ENCODE data around the gene GINS2. TPM values are rescaled to one million over a fixed set of nuclear protein-coding genes. Genes with fewer than 3 reads are reported as not detected.

The GINS2 gene
- total RNA-seq, 4 donors from 2014 or later = 1.8 to 2.5 (median 1.9) TPM; not detected in 1

GRCh38 chr16:85628265-85628556 lies 60.5 kb downstream of the GINS2 start:
- Histone ChIP-seq H3K9me3 (no peaks in the 10 kb centered on the region), H3K4me3 (no peak overlapping the region), H3K4me1 (peaks cover 24% of the 10 kb centered on the region), H3K27me3 (no peaks in the 10 kb centered on the region), H3K36me3 (no peaks in the 10 kb centered on the region), H3K27ac (no peak overlapping the region)
- TF ChIP-seq POLR2A (IDR thresholded peaks at IDR 0.05) = no peak
- 84% methylated on average over 5 of the region's 5 CpGs for WGBS
- DNase-seq (ENCODE audit: low spot score in 2 of 2) = no peak

GRCh38 chr16:85627526-85628264 lies 61.1 kb downstream of the GINS2 start:
- peaks cover 28% of the 10 kb centered on the region for H3K4me1 ChIP-seq
- no peak overlapping the region for H3K4me3 ChIP-seq
- DNase-seq (ENCODE audit: low spot score in 2 of 2) = no peak
- no peaks in the 10 kb centered on the region for H3K27me3 ChIP-seq
- H3K9me3 ChIP-seq = no peaks in the 10 kb centered on the region
- TF ChIP-seq, protein P1, sequence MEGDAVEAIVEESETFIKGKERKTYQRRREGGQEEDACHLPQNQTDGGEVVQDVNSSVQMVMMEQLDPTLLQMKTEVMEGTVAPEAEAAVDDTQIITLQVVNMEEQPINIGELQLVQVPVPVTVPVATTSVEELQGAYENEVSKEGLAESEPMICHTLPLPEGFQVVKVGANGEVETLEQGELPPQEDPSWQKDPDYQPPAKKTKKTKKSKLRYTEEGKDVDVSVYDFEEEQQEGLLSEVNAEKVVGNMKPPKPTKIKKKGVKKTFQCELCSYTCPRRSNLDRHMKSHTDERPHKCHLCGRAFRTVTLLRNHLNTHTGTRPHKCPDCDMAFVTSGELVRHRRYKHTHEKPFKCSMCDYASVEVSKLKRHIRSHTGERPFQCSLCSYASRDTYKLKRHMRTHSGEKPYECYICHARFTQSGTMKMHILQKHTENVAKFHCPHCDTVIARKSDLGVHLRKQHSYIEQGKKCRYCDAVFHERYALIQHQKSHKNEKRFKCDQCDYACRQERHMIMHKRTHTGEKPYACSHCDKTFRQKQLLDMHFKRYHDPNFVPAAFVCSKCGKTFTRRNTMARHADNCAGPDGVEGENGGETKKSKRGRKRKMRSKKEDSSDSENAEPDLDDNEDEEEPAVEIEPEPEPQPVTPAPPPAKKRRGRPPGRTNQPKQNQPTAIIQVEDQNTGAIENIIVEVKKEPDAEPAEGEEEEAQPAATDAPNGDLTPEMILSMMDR (IDR thresholded peaks at IDR 0.05) = no peak
- TF ChIP-seq POLR2AphosphoS5 (IDR thresholded peaks at IDR 0.05) (no peak), EP300 (IDR thresholded peaks at IDR 0.05) (no peak), POLR2A (IDR thresholded peaks at IDR 0.05) (no peak)
- H3K27ac ChIP-seq = no peak overlapping the region
- no peaks in the 10 kb centered on the region for H3K36me3 ChIP-seq
- 81% methylated on average over 27 of the region's 30 CpGs for WGBS

DNA sequence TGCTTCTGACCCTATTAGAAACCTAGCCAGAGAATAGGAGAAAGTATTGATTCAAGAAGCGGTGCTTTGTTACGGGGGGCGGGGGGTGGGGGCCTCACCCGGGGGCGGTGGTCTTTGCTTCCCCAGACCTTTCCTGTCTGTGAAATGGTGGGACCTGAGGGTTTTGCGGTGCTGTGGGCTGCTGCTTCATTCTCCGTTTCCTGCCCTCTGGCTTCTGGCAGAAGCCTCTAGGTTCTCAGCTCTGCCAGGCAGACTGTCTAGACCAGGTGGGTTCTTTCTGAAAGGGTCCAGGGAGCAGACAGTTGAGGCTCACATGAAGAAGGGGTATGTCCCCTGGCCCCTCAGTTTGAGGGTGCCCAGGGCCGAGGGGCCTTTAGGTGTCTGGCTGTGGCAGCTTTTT lies 61.7 kb downstream of the GINS2 start:
- WGBS = 59% methylated on average over 7 of the region's 8 CpGs
- no peak overlapping the region for H3K4me3 ChIP-seq
- DNase-seq (ENCODE audit: low spot score in 2 of 2) = no peak
- H3K9me3 ChIP-seq = no peaks in the 10 kb centered on the region
- H3K4me1 ChIP-seq = peaks cover 34% of the 10 kb centered on the region
- no peak overlapping the region for H3K27ac ChIP-seq
- no peaks in the 10 kb centered on the region for H3K36me3 ChIP-seq
- no peak for TF ChIP-seq EP300 (IDR thresholded peaks at IDR 0.05)
- TF ChIP-seq, protein P1 (IDR thresholded peaks at IDR 0.05) = no peak
- no peak for TF ChIP-seq POLR2AphosphoS5 (IDR thresholded peaks at IDR 0.05)
- TF ChIP-seq POLR2A (IDR thresholded peaks at IDR 0.05) = no peak
- no peaks in the 10 kb centered on the region for H3K27me3 ChIP-seq

Other genes with a start within 250 kb of the GINS2 start
- gene GSE1, start 75.6 kb downstream of the GINS2 start, total RNA-seq = 100 to 1,000 TPM in 2 of 4 donors, 10 to 100 TPM in 2; 46.7 to 144 (median 96.9) TPM
- 10 to 100 TPM; 11.0 to 13.0 (median 11.4) TPM for gene C16orf74, start 62.1 kb upstream of the GINS2 start, total RNA-seq
- gene EMC8, start 110.6 kb upstream of the GINS2 start, total RNA-seq = 10 to 100 TPM; 20.4 to 39.5 (median 23.9) TPM
- gene COX4I1, start 110.7 kb upstream of the GINS2 start, total RNA-seq = 100 to 1,000 TPM; 369 to 505 (median 459) TPM
- gene IRF8, start 210.2 kb upstream of the GINS2 start, total RNA-seq = 10 to 100 TPM in 1 of 4 donors, 1 to 10 TPM in 3; 3.5 to 13.3 (median 5.7) TPM

Measured in suprapubic skin (tissue), 4 donors.